Endothelial cell of hepatic sinusoid (primary cell): ENCODE data around the gene FBRSL1.
"Not testable (repeated sequence)": the region's sequence is repeated elsewhere in the genome, so short reads cannot be mapped to it uniquely, and the experiment has no call there.

ENCODE experiments used
- in situ Hi-C: cut with HindIII; loops from 2 replicates; pipeline ENCODE4 v1.10.0; 2017; ENCODE audit warnings: low sequenced_read_pairs

FBRSL1 gene

DNA sequence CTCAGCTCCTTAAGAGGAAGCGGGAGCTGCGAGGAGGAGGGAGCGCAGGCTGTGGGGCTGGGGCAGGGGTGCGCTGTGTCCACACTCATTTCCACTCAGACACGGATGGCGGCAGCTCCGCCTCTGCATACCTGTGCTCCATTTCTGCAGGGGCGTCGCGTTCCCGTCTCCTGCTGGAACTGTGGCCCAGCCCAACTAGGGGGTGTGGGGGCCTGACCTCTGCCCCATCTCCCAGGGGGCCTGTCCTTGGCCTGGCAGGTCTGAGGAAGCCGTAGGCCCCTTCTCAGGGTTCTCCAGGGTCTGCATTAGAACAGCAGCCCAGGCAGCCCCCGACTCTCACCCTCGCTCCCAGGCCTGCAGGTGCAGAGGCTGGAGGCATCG, 31.2 kb downstream of the FBRSL1 start:
- in situ Hi-C loops: no loop called here

DNA sequence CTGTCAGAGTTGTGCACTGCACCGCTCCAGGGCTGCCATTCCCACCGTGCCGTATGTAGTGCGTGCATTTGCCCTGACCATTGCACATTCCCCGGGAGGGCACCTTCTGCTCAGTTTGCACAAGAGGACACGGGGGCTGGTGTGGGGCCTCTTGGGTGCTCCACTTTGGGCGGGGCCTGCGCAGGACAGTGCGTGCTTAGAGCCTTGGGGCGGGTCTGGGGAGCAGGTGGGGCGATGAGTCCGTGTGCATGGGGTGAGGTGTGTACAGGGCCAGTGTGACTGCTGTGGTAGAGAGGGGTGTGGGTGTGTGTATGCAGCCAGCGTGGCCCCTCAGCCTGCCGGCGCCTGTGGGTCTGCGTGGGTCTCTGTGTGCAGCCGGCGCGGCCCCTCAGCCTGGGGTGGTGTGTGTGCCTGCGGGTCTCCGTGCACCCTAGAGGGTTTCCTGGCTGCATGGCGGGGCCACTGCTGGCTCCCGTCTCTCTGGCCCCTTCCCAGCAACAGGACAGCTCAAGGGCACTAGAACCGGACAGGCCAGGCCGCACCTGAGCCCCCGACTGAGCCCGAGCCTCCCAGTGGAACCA, 31.9 kb downstream of the FBRSL1 start:
- in situ Hi-C loops: no loop called here

DNA sequence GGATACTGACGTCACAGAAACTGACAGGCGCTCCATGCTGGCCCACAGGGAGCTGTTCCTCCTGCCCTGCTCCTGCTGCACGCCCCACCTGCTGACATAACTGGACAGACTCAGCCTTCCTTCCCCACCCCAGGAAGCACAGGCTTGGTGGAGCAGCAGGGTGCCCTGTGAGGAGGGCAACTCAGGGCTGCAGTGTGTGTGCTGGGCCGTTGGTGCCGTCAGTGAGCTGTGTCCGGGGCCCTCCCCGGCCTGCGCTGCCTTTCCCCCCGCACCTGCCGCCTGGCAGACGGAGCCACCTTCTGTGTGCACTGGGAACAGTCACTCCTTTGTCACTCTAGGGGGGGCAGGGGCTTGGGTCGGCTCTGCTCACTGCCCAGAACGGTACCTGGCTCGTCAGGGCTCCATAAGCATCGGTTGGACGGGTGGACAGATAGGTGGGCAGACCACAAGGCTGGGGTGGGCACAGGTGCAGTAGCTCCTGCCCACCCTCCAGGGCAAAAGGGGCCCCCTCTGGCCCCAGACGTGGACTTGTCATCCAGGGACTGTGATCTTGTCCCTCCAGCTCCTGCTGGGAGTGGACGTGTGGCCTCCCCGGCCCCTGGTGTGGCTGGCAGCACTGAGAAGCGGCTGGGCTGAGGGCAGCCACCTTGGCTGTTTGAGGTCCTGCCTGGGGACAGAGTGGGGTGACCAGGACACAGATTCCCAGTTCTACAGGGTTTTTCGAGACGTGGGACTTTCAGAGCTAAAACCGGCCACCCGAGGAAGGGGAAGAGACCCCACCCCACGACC, 32.8 kb downstream of the FBRSL1 start:
- in situ Hi-C loops: no loop called here

DNA sequence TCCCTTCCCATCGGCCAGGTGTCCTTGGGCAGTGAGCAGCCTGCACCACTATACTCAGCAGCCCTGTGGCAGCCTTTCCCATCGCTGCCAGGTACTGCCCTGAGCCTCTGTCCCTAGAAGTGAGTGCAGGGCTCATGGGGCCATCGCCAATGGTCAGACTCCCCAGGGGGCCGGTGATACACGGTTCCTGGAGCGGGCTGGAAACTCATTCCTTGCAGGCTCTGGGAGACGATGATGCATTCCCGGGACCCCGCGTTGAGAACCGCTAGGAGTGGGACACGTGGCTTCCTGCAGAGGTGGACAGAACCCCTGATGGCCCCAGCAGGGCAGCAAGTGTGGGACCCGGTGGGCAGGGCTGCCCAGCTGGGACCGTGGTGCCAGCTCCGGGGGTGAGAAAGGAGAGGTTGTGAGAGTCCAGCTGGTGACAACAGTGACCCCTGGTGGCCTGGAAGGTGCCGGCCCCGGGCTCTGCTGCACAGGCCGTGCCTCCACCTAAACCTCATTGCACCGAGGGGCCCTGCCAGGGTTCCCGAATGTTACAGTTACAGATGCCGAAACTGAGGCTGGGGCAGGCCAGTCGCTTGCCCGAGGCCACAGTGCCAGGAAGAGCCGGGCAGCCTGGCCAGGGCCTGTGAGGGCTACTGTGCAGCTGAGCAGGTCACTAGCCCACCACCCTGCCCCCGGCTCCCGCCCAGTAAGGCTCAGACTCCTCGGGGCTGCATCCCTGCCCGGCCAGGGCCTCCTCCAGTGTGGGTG, 33.8 kb downstream of the FBRSL1 start:
- in situ Hi-C loops: no loop called here

DNA sequence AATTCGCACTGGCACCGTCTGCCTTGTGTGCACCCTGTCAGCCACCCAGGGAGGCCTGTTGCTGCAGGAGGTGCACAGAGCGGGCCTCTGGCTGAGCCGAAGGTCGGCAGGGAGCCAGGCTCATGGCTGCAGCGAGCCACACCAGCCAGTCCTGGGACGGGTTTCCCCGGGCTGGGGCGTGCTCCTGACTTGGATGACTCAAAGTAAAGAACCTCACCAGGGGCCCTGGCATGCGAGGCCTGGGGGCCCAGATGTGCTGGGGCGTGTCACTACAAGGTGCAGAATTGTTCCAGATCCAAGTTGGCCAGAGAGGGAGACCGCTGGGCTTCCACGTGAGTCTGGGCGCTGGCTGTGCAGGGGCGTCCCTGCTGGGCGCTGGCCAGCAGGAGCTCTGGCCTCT, 34.5 kb downstream of the FBRSL1 start:
- in situ Hi-C loops: no loop called here

DNA sequence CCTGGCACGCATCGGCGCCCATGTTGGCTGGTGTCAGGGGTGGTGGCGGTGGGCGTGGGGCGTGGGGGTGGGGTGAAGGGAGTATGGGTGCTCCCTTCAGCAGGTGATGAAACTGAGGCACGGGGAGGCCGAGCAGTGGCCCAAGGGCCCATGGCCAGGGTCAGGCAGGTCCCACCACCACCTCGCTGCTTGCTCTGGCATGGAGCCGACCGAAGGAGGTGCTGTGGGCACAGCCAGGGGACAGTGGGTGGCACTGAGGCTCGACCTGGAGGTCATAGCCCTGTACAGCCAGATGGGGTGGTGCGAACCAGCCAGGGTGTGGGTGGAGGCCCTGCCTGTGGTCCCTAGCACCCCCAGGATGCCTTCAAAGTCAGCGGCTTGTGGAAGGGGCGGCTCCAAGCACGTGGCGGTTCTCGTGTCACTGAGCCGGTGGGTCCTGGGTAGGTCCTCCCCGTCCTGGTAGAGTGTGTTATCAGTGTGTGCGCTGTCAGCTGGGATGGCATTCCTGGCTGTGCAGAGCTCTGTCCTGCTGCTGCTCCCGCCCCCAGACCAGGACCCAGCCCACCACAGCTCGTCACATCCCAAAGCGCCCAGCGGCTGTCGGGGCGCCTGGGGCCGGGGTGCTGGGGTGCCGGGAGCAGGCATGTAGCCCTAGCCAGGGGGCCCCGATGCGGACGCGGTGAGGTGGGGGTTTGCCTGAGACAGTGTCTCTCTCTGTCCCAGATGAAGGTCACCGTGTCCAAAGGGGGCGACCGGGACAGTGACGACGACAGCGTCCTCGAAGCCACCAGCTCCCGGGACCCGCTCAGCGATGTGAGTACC, 35.3 kb downstream of the FBRSL1 start:
- in situ Hi-C loops: no loop called here

DNA sequence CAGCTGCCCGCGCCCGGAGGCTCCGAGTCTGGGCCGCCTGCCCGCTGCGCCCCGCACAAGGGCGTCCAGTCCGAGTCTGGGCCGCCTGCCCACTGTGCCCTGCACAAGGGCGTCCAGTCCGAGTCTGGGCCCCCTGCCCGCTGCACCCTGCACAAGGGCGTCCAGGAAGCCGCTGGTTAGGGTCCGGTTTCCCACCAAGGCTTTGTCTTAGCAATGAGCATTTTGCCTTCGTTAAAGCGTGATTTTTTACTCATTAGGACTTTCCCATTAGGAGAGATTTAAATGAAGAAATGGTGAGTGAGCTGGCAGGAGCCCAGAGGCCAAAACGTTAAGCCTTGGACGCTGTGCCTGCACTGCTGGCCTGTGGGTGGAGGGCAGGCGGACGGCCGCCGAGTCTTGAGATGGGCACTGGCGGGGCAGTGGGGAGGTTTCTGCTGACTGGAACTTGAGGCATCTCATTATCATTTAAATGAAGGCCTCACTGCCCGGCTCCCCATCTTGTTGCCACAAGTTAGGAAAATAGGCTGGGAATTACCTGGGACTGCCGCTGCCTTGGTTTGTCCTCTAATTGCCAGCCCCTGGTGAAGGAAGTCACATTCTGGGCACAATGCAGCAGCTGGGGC, 36.0 kb downstream of the FBRSL1 start:
- in situ Hi-C loops: no loop called here

DNA sequence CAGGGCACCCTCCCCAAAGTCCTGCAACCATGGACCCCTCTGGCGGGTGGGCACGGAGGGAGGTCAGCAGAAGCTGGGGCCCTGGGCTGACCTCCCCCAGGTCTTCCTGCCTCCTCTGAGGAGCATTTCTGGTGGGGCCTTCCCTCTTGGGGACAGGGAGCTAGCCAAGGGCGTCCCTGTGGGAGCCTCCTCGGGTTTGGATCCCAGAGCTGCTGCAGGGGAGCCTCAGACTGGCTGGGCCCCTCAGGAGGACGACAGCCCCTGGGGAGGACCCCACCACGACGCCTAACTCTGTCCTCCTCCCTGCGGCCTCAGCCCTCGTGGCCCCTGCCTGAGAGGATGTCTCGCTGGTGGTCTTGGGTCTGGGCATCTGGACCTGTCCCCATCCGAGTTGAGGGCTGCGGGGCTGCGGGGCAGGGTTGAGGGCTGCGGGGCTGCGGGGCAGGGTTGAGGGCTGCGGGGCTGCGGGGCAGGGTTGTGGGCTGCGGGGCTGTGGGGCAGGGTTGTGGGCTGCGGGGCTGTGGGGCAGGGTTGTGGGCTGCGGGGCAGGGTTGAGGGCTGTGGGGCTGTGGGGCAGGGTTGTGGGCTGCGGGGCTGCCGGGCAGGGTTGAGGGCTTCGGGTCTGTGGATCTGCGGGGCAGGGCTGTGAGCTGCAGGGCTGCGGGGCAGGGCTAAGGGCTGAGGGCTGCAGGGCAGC, 37.4 kb downstream of the FBRSL1 start:
- in situ Hi-C loops: no loop called here

DNA sequence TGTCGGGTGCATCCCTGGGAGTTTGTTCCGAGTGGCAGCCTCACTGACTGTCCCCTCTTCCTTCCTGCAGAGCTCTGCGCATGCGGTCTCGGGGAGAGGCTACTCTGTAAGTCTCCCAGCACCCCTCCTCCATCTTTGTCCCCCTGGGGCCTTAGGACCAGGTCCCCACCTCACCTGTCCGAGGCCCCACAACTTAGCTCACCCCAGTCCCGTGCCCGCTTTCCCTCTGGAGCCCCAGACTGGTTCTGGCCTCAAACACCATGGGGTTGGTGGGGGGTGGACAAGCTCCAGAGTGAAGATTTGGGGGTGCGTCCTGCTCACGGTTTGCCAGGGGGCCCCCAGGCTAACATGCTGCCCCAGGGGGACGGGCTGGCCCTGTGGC, 37.9 kb downstream of the FBRSL1 start:
- in situ Hi-C loops: no loop called here

DNA sequence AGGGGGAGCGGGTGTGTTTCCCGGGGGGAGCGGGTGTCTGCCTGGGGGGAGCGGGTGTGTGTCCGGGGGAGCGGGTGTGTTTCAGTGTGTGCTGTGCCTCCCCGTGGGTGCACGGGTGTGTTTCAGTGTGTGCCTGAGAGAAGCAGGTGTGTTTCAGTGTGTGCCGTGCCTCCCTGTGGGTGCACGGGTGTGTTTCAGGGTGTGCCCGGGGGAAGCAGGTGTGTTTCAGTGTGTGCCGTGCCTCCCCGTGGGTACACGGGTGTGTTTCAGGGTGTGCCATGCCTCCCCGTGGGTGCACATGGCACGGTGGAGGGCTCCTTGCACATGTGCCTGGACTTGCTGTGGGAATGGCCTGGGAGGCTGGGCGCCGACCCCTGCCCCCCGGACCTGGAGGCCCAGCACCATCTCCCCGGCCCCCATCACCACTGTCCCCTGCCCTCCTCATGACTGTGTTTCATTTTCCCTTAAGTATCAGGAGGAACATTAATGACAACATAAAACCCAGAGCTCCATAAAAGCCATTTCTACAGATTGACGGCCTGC, 38.7 kb downstream of the FBRSL1 start:
- in situ Hi-C loops: no loop called here

DNA sequence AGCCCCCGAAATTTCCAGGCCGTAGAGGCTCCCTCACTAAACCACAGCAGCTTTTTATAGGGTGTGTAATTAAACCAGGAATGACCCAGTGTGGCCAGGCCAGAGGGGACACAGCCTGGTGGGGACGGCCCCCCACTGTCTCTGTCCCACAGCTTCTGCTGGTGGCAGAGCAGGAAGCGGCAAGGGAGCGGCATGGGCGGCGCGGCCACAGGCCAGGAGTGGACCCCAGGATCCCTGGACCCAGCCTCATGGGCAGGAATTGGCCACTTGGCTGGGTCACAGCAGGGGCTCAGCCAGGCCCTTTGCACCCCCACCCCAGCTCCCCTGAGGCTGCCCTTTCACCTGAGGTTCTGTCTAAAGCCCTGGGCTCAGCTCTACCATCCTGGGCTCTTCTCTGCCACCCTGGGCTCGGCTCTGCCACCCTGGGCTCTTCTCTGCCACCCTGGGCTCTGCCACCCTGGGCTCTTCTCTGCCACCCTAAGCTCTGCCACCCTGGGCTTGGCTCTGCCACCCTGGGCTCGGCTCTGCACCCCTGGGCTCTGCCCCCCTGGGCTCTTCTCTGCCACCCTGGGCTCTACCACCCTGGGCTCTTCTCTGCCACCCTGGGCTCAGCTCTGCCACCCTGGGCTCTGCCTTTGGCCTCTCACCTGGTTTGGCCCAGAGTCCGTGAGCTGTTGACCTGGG, 39.3 kb downstream of the FBRSL1 start:
- in situ Hi-C loops: no loop called here

DNA sequence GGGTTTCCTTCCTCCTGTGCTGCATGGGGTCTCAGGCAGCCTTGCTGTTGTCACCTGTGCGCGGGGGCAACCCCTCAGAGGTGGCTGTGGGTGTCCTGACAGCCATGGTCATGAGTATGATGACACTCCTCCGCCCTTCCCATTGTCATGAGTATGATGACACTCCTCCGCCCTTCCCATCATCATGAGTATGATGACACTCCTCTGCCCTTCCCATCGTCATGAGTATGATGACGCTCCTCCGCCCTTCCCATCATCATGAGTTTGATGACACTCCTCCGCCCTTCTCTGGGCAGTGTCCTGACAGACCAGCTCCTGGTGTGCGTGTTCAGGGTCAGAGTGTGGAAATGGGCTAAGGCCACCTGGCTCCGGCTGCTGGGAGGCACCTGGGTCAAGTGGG, 40.0 kb downstream of the FBRSL1 start:
- in situ Hi-C loops: no loop called here

DNA sequence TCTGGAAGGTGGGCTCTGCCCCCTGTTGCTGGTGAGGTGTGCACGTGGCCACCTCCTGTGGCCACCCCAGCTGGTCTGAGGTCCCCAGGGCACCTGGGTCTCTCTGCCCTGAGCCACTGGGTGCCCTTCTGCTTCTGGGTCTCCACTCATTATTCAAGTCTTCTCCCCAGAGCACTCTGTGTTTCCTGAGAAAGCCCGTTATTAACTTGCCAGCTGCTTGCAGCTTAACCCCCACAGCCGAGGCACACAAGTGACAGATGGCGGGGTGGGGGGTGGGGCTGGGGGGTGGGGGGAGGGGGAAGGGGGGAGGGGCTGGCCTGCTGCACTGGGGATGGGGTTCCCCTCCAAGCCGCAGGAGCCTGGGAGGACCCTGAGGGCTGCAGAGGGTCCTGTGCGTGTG, 40.5 kb downstream of the FBRSL1 start:
- in situ Hi-C loops: no loop called here

DNA sequence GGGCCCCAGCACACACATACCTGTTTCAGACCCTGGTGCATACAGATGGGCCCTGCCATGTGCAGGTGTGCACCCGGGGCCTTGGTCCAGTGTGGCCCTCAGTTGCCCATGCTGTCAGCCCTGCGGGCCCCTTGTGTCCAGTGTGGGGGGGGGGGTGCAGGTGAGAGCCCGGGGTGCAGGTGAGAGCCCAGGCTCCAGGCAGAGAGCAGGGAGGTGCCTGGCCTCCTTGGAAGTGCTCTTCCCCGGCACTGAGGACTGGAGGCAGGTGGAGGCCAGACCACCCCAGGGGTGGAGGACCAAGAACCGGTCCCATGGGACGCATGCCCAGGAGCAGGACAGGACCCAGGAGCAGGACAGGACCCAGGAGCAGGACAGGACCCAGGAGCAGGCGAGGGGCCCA, 40.9 kb downstream of the FBRSL1 start:
- in situ Hi-C loops: no loop called here

DNA sequence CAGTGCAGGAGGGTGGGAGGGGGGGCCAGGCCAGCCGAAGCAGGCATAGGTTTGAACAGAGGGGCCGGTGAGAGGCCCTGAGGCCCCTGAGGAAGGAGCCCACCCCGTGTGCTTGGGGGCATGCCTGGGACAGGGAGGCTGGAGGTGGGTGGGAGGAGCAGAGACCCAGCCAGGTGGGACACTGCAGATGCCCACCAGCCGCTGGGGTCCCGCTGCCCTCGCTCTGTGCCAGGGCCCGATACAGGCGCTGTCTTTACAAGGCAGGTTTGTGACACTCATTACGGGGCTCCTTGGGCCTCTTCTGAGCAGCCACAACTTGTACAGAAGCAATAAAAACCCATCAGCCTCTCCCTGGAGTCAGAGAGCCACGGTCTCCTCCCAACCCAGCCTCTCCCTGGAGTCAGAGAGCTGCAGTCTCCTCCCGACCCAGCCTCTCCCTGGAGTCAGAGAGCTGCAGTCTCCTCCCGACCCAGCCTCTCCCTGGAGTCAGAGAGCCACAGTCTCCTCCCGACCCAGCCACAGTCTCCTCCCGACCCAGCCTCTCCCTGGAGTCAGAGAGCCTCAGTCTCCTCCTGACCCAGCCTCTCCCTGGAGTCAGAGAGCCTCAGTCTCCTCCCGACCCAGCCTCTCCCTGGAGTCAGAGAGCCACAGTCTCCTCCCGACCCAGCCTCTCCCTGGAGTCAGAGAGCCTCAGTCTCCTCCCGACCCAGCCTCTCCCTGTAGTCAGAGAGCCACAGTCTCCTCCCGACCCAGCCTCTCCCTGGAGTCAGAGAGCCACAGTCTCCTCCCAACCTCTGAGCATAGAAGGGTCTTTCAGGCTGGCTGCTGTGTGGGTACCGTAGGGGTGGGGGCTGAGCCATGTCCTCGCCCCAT, 43.0 kb downstream of the FBRSL1 start:
- in situ Hi-C loops: not testable (repeated sequence)

DNA sequence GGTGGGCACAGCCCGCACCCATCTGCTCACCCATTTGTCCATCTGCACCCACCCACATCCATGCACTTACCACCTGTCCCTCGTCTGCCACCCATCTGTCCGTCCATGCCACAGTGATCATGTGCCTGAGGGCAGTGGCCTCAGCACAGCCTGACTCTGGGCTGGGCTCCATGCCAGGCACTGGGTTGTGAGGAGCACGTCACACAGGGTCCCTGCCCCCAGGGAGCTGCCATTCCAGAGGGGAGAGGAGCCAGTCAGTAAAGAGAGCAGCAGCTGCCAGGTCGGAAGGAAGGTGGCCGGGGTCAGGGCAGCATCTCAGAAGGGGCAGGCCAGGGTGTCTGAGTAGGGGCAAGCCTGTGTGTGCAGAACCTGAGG, 43.6 kb downstream of the FBRSL1 start:
- in situ Hi-C loops: no loop called here

DNA sequence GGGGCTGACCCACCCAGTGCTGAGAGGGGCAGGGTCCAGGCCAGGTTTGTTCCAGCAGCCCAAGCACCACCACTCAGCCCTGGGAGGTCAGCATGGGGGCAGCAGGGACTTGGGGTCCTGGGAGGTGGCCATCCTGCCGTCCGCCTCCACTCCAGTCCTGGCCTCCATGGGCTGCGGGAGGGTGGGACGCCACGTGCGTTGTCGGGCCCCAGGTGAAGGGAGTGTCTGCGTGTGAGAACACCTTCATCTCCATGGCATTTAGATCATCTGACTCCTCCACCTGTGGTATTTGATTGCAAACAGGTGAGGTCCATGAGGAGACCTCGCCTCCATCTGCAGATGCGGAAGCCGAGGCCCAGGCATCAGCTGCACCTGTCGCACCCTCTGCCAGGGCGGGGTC, 44.1 kb downstream of the FBRSL1 start:
- in situ Hi-C loops: no loop called here

DNA sequence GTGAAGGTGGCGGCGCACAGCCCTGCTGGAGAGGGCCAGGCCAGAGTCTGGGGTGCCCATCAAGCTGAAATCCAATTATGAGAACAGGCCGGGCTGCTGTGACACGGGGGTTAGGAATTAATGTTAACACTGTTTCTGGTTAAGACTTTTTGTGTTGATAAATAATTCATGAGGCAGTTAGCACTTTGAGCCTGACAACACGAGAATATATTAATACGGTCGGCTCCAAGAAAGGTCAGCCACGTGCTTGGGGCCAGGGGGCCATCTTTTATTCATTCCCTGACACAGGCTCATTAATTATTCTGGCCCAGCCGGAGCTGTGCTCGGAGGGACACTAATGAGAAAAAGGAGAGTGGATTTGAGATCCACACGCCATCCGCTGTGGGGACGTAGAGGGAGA, 45.1 kb downstream of the FBRSL1 start:
- in situ Hi-C loops: no loop called here
